Activated CD8-positive, alpha-beta memory T cell treated with anti-CD3 and anti-CD28 coated beads for 24 hours (primary cell): ENCODE data around the gene FAM217B.
"Not testable (repeated sequence)": the region's sequence is repeated elsewhere in the genome, so short reads cannot be mapped to it uniquely, and the experiment has no call there.

Experiments
- DNase-seq: peaks from one replicate; pipeline ENCODE4 v3.0.0-alpha.2; 2020

Gene FAM217B

GRCh38 chr20:59939052-59939878 is 924 bp upstream of the FAM217B start:
- no peak for DNase-seq

GRCh38 chr20:59939879-59940128 is 385 bp upstream of the FAM217B start:
- DNase-seq = no peak

GRCh38 chr20:59940956-59941294 is 736 bp downstream of the FAM217B start:
- no peak for DNase-seq

- DNase-seq = no peak
Observed at GRCh38 chr20:59942245-59942644, 2.1 kb downstream of the FAM217B start.

GRCh38 chr20:59944726-59945125 is 4.5 kb downstream of the FAM217B start:
- DNase-seq = no peak

GRCh38 chr20:59945175-59945574 is 5.0 kb downstream of the FAM217B start:
- DNase-seq = no peak

GRCh38 chr20:59945731-59946130 is 5.5 kb downstream of the FAM217B start:
- DNase-seq = no peak

GRCh38 chr20:59947376-59947775 is 7.2 kb downstream of the FAM217B start:
- no peak for DNase-seq

- DNase-seq = no peak
Observed at GRCh38 chr20:59948212-59948611, 8.0 kb downstream of the FAM217B start.

- no peak for DNase-seq
Observed at GRCh38 chr20:59948828-59949720, 8.9 kb downstream of the FAM217B start.

- no peak for DNase-seq
Observed at GRCh38 chr20:59949911-59950310, 9.7 kb downstream of the FAM217B start.

- no peak for DNase-seq
Observed at GRCh38 chr20:59954718-59955117, 14.5 kb downstream of the FAM217B start.

- no peak for DNase-seq
Observed at GRCh38 chr20:59955131-59955796, 15.1 kb downstream of the FAM217B start.

- not testable (repeated sequence) for DNase-seq
Observed at GRCh38 chr20:59957568-59957967, 17.4 kb downstream of the FAM217B start.

- no peak for DNase-seq
Observed at GRCh38 chr20:59958123-59958522, 17.9 kb downstream of the FAM217B start, which contains the start of gene CDH26. TSS of gene CDH26 (plus strand) at chr20:59958423. CDS start at chr20:59958727, 304 bp downstream.

- no peak for DNase-seq
Observed at GRCh38 chr20:59958626-59959025, 18.4 kb downstream of the FAM217B start.

GRCh38 chr20:59961423-59961822 is 21.2 kb downstream of the FAM217B start:
- DNase-seq = no peak

GRCh38 chr20:59962155-59962554 is 22.0 kb downstream of the FAM217B start:
- DNase-seq = no peak

- no peak for DNase-seq
Observed at GRCh38 chr20:59966428-59966827, 26.2 kb downstream of the FAM217B start.

- DNase-seq = no peak
Observed at GRCh38 chr20:59971428-59971827, 31.2 kb downstream of the FAM217B start.

- DNase-seq = no peak
Observed at GRCh38 chr20:59972037-59972801, 32.0 kb downstream of the FAM217B start.

GRCh38 chr20:59976156-59976782 is 36.1 kb downstream of the FAM217B start:
- no peak for DNase-seq
